ENCODE data around the gene RBM6. TPM values are rescaled to one million over a fixed set of nuclear protein-coding genes. Genes with fewer than 3 reads are reported as not detected.

RBM6 gene
- total RNA-seq (2021) (70.2 and 72.0 TPM in 2 replicates), Bru-seq, nascent RNA (percentile 84 among the genes with signal in this experiment), BruChase-seq, experiment 1, labeled RNA remaining after a 2-hour chase (percentile 87 among the genes with signal in this experiment), BruChase-seq, experiment 2, labeled RNA remaining after a 6-hour chase (percentile 83 among the genes with signal in this experiment)
- long read RNA-seq, transcript RBM6-210 (17 exons, 2,260 nt): major isoform, 26 of 51 reads
- long read RNA-seq, partial matches to known transcripts: 12 of 51 reads
- long read RNA-seq, other reads (novel, unspliced or antisense): 7 of 51 reads

DNA sequence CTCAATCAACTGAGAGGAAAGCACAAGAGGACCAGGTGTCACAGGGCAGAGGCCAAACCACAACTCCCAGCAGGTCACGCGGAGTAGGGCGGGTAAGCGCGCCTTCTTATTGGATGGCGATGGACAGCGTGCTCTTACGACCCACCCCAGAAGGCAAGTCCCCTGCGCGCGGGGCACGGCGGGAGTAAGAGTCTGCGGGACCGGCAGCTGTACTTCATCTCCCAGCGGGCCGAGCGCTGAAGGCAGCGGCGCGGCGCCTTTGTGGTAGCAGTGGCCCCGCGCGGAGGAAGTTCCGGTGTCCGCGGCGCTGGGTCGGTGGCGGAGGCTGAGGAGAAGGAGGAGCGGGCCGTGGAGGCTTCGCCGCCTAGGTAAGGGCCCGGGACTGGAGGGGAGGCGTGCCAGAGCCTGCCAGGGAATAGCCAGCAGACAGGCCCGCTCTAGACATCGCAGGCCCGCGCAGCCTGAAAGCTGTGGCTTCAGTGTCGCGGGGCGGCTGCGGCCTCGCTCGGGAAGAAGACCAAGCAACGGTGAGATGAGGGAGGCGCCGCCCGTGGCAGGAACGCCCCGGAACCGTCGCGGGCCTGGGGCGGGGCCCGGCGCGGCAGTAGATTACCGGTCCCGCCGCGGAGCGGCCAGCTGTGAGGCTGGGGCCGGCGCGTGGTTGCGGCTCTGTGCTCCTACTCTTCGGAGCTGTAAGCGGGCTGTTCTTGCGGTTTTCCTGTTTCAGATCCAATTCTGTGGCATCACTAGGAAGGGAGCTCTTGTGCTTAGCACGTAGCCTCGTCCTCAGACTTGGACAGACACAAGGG, at the start of gene RBM6:
Gene RBM6 (plus strand): TSS at position 293 of the 809 bp plus-strand sequence. CDS start 22,492 bp downstream, outside the sequence.
- peak within 1 kb of the TSS; percentile 86 for H2AFZ ChIP-seq
- no peaks in the 10 kb centered on the region for H3K36me3 ChIP-seq (ENCODE audit: low read depth)
- H4K20me1 ChIP-seq (ENCODE audit: insufficient read depth): peaks cover 23% of the 10 kb centered on the region
- H3F3A ChIP-seq (ENCODE audit: insufficient read depth, low read depth): peaks cover 20% of the 10 kb centered on the region; the same call in 1 of the 2 replicates
- H3K27me3 ChIP-seq (ENCODE audit: insufficient read depth, low read depth): no peaks in the 10 kb centered on the region
- POLR2A ChIA-PET (ENCODE audit: unreplicated experiment): interaction anchor here (0.6 to 1.6 kb wide), 4 partner anchors 11 to 351 kb away, joined by 3 to 7 read pairs (median 5); partner anchors contain the start of gene MON1A
- TF ChIP-seq EZH2 (IDR thresholded peaks at IDR 0.05; ENCODE audit: low read depth) (no peak), CTCF (conservative IDR thresholded peaks at IDR 0.05) (no peak)
- CTCF ChIA-PET: interaction anchor here (0.6 to 2.2 kb wide), 2 partner anchors 10 to 470 kb away, joined by 4 to 12 read pairs; partner anchors contain the start of genes DAG1 and MON1A
- peak; percentile 93 to 95 for DNase-seq
- H3K27ac ChIP-seq: peak within 1 kb of the TSS; percentile 72
- peak within 1 kb of the TSS; percentile 99 for H3K4me3 ChIP-seq
- H3K9me2 ChIP-seq (ENCODE audit: insufficient read depth): no peaks in the 10 kb centered on the region
- H3K9me3 ChIP-seq (ENCODE audit: insufficient read depth, low read depth): no peaks in the 10 kb centered on the region
- peak within 1 kb of the TSS; percentile 82 for H3K4me2 ChIP-seq
- intact Hi-C loops (cut with micrococcal nuclease; ENCODE audit: unreplicated experiment): loop anchor here (1.0 kb wide), 2 partner anchors 11 to 37 kb away; partner anchors contain the start of genes MON1A and MST1R
- BruUV-seq (replicated peaks): no TSS peak
- peaks cover 46% of the 10 kb centered on the region for H3K79me2 ChIP-seq (ENCODE audit: low read depth)
- peaks cover 8% of the 10 kb centered on the region; the same call in 1 of the 2 replicates for H3K4me1 ChIP-seq (replicated peaks; ENCODE audit: insufficient read depth)

DNA sequence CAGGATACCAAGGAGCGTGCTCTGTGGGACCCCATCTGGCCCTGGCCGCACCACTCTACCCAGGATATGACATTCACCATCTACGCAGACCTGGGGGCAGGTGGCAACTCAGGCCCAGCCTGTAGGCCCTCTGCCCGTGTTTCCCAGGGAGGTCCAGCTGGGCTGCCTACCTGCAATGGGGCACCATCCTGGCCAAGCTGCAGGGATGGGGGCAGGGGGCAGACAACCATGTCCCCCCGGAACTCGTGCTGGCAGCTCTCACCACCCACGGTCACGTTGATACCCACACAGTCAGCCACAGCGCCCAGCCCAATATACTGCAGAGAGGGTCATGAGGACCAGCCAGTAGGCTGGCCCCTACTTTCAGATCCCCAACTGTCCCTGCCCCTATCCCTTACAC, 44.2 kb upstream of the RBM6 start:
- POLR2A ChIA-PET (ENCODE audit: unreplicated experiment): no interaction called here
- intact Hi-C loops (cut with micrococcal nuclease; ENCODE audit: unreplicated experiment): no loop called here

More for the DNA sequence above, 44.2 kb upstream of the RBM6 start:
- Histone ChIP-seq H3K4me3 (no peak overlapping the region), H3K79me2 (ENCODE audit: low read depth) (peaks cover 25% of the 10 kb centered on the region), H3K9me3 (ENCODE audit: insufficient read depth, low read depth) (no peaks in the 10 kb centered on the region), H4K20me1 (ENCODE audit: insufficient read depth) (peaks cover 3% of the 10 kb centered on the region), H3F3A (ENCODE audit: insufficient read depth, low read depth) (peaks cover 15% of the 10 kb centered on the region; the same call in 1 of the 2 replicates), H3K9me2 (ENCODE audit: insufficient read depth) (no peaks in the 10 kb centered on the region), H3K4me2 (no peak overlapping the region), H3K36me3 (ENCODE audit: low read depth) (peaks cover 17% of the 10 kb centered on the region; the same call in 1 of the 2 replicates), H3K27ac (no peak overlapping the region), H3K27me3 (ENCODE audit: insufficient read depth, low read depth) (no peaks in the 10 kb centered on the region), H2AFZ (no peak overlapping the region), H3K4me1 (replicated peaks; ENCODE audit: insufficient read depth) (peaks cover 19% of the 10 kb centered on the region)
- CTCF ChIA-PET: no interaction called here
- BruUV-seq (replicated peaks): no TSS peak
- no peak for DNase-seq
- TF ChIP-seq CTCF (conservative IDR thresholded peaks at IDR 0.05) (no peak), EZH2 (IDR thresholded peaks at IDR 0.05; ENCODE audit: low read depth) (no peak)

Measured in PC-9 (cell line).